DOHH2 (cell line): ENCODE results near the gene STAP2.

Experiments used
- H3F3A ChIP-seq: fragments of 200-600 bp; sonication (generic), shearing (Covaris generic); 2 replicates; pipeline ENCODE4 v1.6.0; 2016; ENCODE audit warnings: antibody characterized with exemption, mild to moderate bottlenecking; ENCODE audit not compliant: control insufficient read depth, insufficient read depth
- H3K27ac ChIP-seq: fragments of 200-600 bp; sonication (generic); 2 replicates; pipeline ENCODE4 v1.5.1; 2014; ENCODE audit warnings: low read depth, mild to moderate bottlenecking, low read length, moderate library complexity
- H3K27me3 ChIP-seq: fragments of 200-600 bp; sonication (generic); 2 replicates; pipeline ENCODE4 v1.6.1; 2014; ENCODE audit warnings: mild to moderate bottlenecking, low read length, mixed read lengths; ENCODE audit not compliant: control insufficient read depth
- H3K36me3 ChIP-seq: fragments of 200-600 bp; sonication (generic); 2 replicates; pipeline ENCODE4 v1.6.1; 2014; ENCODE audit warnings: mild to moderate bottlenecking, low read length, moderate library complexity, mixed read lengths; ENCODE audit not compliant: control insufficient read depth
- H3K4me1 ChIP-seq: fragments of 200-600 bp; sonication (generic); 2 replicates; pipeline ENCODE4 v1.6.1; 2014; ENCODE audit warnings: mild to moderate bottlenecking, low read length, mixed read lengths; ENCODE audit not compliant: control insufficient read depth
- H3K4me2 ChIP-seq: fragments of 200-600 bp; sonication (generic); 2 replicates; pipeline ENCODE4 v1.6.0; 2014; ENCODE audit warnings: mild to moderate bottlenecking, low read length, moderate library complexity
- H3K4me3 ChIP-seq: fragments of 200-600 bp; sonication (generic); 2 replicates; pipeline ENCODE4 v1.5.1; 2014; ENCODE audit warnings: mild to moderate bottlenecking, low read length, mixed read lengths
- H3K79me2 ChIP-seq: fragments of 200-600 bp; sonication (generic); 2 replicates; pipeline ENCODE4 v1.6.1; 2014; ENCODE audit warnings: mild to moderate bottlenecking, low read length, mixed read lengths; ENCODE audit not compliant: control insufficient read depth
- H3K9me2 ChIP-seq: fragments of 200-600 bp; sonication (generic); replicated peaks from 2 replicates; pipeline ENCODE4 v1.6.1; 2014; ENCODE audit warnings: mild to moderate bottlenecking, low read length, mixed read lengths; ENCODE audit not compliant: control insufficient read depth
- H3K9me3 ChIP-seq: fragments of 200-600 bp; sonication (generic); 2 replicates; pipeline ENCODE4 v1.6.1; 2014; ENCODE audit warnings: antibody characterized with exemption, low read length, mixed read lengths; ENCODE audit not compliant: control insufficient read depth, insufficient read depth
- H4K20me1 ChIP-seq: fragments of 200-600 bp; sonication (generic); 2 replicates; pipeline ENCODE4 v1.6.0; 2014; ENCODE audit warnings: low read depth, mild to moderate bottlenecking, antibody characterized with exemption, low read length, moderate library complexity; ENCODE audit not compliant: control insufficient read depth, insufficient read depth
- EZH2phosphoT487 ChIP-seq: fragments of 200-600 bp; sonication (generic); IDR thresholded peaks from 2 replicates; pipeline ENCODE4 v1.6.1; 2017; ENCODE audit warnings: borderline replicate concordance, mild to moderate bottlenecking, antibody characterized with exemption, low read length, moderate library complexity, mixed read lengths
- TF ChIP-seq, protein P1 (sequence below): fragments of 200-600 bp; sonication (generic); IDR thresholded peaks from one replicate; pipeline ENCODE4 v1.5.1; 2014; ENCODE audit warnings: antibody characterized with exemption, mild to moderate bottlenecking, low read depth, low read length; ENCODE audit not compliant: poor library complexity, severe bottlenecking

Gene STAP2

DNA sequence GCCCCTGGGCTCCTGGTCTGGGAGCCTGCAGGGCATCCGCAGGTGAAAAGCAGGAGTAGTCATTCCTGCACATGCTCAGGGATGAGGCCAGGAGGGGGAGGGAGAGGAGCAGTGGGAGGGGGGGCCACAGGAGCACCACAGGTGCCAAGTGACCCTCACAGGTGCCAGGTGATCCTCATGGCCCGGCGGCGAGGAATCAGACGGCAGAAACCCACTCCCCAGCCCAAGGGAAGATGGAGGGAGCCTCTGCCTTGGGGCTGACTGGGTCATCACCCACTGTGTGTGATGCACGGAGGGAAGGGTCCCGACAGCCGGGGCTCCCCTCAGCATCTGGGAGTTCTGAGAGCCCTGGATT, 34.4 kb upstream of the STAP2 start:
- Histone ChIP-seq H3K27ac (no peak overlapping the region), H3K4me3 (no peak overlapping the region), H3K9me2 (no peaks in the 10 kb centered on the region), H3F3A (0 out of 2 replicates have a peak, but pooled peaks cover 3% of the 10 kb centered on the region), H3K4me2 (no peak overlapping the region), H3K36me3 (peaks cover 13% of the 10 kb centered on the region), H3K27me3 (no peaks in the 10 kb centered on the region), H3K4me1 (peaks cover 78% of the 10 kb centered on the region), H4K20me1 (peaks cover 37% of the 10 kb centered on the region), H3K9me3 (no peaks in the 10 kb centered on the region), H3K79me2 (peaks cover 91% of the 10 kb centered on the region)
- TF ChIP-seq EZH2phosphoT487, result no peak
- TF ChIP-seq, protein P1, sequence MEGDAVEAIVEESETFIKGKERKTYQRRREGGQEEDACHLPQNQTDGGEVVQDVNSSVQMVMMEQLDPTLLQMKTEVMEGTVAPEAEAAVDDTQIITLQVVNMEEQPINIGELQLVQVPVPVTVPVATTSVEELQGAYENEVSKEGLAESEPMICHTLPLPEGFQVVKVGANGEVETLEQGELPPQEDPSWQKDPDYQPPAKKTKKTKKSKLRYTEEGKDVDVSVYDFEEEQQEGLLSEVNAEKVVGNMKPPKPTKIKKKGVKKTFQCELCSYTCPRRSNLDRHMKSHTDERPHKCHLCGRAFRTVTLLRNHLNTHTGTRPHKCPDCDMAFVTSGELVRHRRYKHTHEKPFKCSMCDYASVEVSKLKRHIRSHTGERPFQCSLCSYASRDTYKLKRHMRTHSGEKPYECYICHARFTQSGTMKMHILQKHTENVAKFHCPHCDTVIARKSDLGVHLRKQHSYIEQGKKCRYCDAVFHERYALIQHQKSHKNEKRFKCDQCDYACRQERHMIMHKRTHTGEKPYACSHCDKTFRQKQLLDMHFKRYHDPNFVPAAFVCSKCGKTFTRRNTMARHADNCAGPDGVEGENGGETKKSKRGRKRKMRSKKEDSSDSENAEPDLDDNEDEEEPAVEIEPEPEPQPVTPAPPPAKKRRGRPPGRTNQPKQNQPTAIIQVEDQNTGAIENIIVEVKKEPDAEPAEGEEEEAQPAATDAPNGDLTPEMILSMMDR, result no peak

DNA sequence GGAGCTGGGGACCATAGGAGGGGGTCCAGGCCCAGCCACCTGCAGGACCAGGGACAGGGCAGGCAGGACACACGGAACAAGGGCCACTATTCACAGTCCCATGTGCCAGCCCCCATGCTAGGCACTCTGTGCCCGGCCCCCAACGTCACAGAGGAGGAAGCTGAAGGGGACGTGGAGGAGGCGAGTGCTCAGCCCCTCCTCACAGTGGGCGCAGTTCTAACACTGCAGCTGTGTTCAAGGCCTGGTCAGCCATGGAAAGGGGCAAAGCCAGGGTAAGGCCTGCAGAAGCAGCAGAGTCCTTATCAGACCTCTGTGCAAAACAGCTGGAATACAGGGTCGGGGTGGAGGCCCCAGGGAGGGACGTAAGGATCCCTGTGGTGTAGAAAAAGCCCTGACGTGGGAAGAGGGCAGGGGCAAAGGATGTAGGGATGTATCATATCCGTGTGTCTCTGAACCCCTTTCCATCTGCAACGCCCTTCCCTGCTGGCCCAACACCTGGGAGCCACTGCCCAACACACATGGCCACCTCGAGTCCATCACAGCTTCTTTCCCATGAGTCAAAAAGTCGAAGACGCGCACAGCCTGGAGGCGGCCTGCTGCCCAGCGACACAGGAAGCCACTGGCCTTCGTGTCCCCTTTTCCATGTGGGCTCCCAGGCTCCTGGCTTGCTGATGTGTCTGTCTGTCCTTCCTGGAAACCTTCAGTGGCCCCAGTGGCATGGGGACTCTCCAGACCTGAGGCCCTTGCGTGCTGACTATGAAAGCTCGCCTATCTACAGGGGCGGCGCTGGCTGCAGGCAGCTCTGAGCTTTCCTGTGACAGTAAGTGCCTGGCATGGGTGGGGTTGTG, 33.8 kb upstream of the STAP2 start:
- Histone ChIP-seq H4K20me1 (peaks cover 37% of the 10 kb centered on the region), H3K36me3 (peaks cover 13% of the 10 kb centered on the region), H3K4me3 (no peak overlapping the region), H3K27me3 (no peaks in the 10 kb centered on the region), H3F3A (0 out of 2 replicates have a peak, but pooled peaks cover 3% of the 10 kb centered on the region), H3K4me1 (peaks cover 76% of the 10 kb centered on the region), H3K27ac (no peak overlapping the region), H3K9me3 (no peaks in the 10 kb centered on the region), H3K9me2 (no peaks in the 10 kb centered on the region), H3K4me2 (no peak overlapping the region), H3K79me2 (peaks cover 87% of the 10 kb centered on the region)
- TF ChIP-seq, protein P1, result no peak

DNA sequence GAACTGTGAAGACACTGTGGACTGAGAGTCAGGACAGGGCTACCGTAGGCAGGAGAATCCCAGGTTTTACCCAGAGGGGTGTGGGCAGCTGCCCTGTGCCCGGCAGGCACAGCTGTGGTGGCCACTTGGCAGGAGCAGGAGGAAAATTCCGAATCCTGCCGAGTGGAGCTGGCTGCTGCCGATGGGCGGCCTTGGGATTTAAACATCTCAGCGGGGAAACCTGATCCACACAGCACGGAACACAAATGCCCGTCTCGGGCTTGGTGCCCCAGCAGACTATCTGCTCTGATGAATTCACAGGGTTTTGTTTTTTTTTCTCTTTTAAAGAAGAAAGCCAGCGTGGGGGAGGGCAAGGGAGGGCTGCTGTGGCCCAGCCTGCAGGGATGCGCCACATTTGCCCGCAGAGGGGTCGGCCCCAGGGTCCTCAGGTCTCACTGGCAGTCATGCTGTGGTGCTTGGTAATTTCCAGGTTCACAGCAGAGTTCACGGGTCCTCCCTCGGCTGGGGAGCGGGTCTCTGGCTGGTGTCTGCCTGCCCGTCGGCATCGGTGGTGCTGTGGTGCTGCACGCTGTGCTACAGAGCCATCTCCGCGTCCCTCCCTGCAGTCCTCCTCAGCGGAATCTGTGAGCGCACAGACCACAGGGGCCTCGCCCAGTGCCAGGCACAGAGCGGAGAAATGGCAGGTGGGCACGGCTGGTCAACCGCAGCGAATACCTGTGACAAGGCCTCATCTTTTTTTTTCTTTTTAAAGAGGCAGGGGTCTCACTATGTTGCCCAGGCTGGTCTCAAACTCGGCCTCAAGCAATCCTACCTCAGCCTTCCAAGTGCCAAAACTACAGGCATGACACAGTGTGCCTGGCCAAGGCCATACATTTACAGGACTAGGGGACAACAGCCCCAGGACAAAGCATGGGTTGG, 32.9 kb upstream of the STAP2 start:
- Histone ChIP-seq H3K4me3 (peak overlapping the region; percentile 68; the same call in 1 of the 2 replicates), H4K20me1 (peaks cover 30% of the 10 kb centered on the region), H3K36me3 (peaks cover 16% of the 10 kb centered on the region), H3K4me2 (peak overlapping the region; percentile 70), H3K4me1 (peaks cover 67% of the 10 kb centered on the region), H3F3A (0 out of 2 replicates have a peak, but pooled peaks cover 3% of the 10 kb centered on the region), H3K9me3 (no peaks in the 10 kb centered on the region), H3K27me3 (no peaks in the 10 kb centered on the region), H3K9me2 (no peaks in the 10 kb centered on the region), H3K27ac (no peak overlapping the region), H3K79me2 (peaks cover 78% of the 10 kb centered on the region)
- TF ChIP-seq, protein P1, result no peak
- no peak for TF ChIP-seq EZH2phosphoT487
